ENCODE data around the gene SRGAP1. TPM values are rescaled to one million over a fixed set of nuclear protein-coding genes. Genes with fewer than 3 reads are reported as not detected.

The SRGAP1 gene
- total RNA-seq, 1 donor from 2014 or later = 49.3 TPM

GRCh38 chr12:64187794-64188193 is 343.3 kb downstream of the SRGAP1 start:
- H3K9me3 Mint-ChIP-seq (ENCODE audit: unreplicated experiment) = no peaks in the 10 kb centered on the region
- H3K27me3 Mint-ChIP-seq (ENCODE audit: unreplicated experiment) = peaks cover 2% of the 10 kb centered on the region
- no peak overlapping the region for H3K4me3 Mint-ChIP-seq (ENCODE audit: unreplicated experiment)
- peaks cover 3% of the 10 kb centered on the region for H3K4me1 Mint-ChIP-seq (ENCODE audit: unreplicated experiment)
- TF ChIP-seq, protein P1, sequence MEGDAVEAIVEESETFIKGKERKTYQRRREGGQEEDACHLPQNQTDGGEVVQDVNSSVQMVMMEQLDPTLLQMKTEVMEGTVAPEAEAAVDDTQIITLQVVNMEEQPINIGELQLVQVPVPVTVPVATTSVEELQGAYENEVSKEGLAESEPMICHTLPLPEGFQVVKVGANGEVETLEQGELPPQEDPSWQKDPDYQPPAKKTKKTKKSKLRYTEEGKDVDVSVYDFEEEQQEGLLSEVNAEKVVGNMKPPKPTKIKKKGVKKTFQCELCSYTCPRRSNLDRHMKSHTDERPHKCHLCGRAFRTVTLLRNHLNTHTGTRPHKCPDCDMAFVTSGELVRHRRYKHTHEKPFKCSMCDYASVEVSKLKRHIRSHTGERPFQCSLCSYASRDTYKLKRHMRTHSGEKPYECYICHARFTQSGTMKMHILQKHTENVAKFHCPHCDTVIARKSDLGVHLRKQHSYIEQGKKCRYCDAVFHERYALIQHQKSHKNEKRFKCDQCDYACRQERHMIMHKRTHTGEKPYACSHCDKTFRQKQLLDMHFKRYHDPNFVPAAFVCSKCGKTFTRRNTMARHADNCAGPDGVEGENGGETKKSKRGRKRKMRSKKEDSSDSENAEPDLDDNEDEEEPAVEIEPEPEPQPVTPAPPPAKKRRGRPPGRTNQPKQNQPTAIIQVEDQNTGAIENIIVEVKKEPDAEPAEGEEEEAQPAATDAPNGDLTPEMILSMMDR (IDR thresholded peaks at IDR 0.05; ENCODE audit: unreplicated experiment) = no peak
- H3K36me3 Mint-ChIP-seq (ENCODE audit: low read depth, unreplicated experiment) = no peaks in the 10 kb centered on the region
- DNase-seq (ENCODE audit: low spot score) = no peak
- H3K27ac Mint-ChIP-seq (ENCODE audit: unreplicated experiment) = no peak overlapping the region

- H3K36me3 Mint-ChIP-seq (ENCODE audit: low read depth, unreplicated experiment) = no peaks in the 10 kb centered on the region
Measured at GRCh38 chr12:64189530-64189929, 345.0 kb downstream of the SRGAP1 start.

DNA sequence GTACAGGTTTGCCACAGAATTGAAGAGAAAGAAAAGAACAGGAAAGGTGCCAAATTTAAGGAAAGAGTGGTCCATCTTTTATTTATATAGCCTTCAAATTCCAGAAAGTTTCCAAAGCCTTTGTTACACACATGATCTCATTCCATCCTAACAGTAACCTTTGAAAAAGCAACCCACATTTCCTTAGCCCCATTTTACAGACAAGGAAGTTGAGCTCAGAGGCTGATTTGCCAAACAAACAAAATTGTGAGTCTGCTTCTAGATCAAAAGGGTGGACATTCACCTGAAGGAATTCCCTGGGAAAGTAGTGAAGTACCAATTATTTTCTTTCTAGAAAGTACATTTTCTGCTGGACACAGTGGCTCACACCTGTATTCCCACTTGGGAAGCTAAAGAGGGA is 345.6 kb downstream of the SRGAP1 start:
- H3K27ac Mint-ChIP-seq (ENCODE audit: unreplicated experiment) = no peak overlapping the region
- no peak overlapping the region for H3K4me3 Mint-ChIP-seq (ENCODE audit: unreplicated experiment)
- DNase-seq (ENCODE audit: low spot score) = no peak
- H3K36me3 Mint-ChIP-seq (ENCODE audit: low read depth, unreplicated experiment) = no peaks in the 10 kb centered on the region
- peaks cover 2% of the 10 kb centered on the region for H3K27me3 Mint-ChIP-seq (ENCODE audit: unreplicated experiment)
- TF ChIP-seq, protein P1 (IDR thresholded peaks at IDR 0.05; ENCODE audit: unreplicated experiment) = no peak
- no peaks in the 10 kb centered on the region for H3K9me3 Mint-ChIP-seq (ENCODE audit: unreplicated experiment)
- H3K4me1 Mint-ChIP-seq (ENCODE audit: unreplicated experiment) = peaks cover 5% of the 10 kb centered on the region

More at GRCh38 chr12:64189530-64189929, 345.0 kb downstream of the SRGAP1 start:
- no peak for DNase-seq (ENCODE audit: low spot score)
- Mint-ChIP-seq H3K9me3 (ENCODE audit: unreplicated experiment) (no peaks in the 10 kb centered on the region), H3K27me3 (ENCODE audit: unreplicated experiment) (peaks cover 2% of the 10 kb centered on the region), H3K4me1 (ENCODE audit: unreplicated experiment) (peaks cover 5% of the 10 kb centered on the region), H3K4me3 (ENCODE audit: unreplicated experiment) (no peak overlapping the region), H3K27ac (ENCODE audit: unreplicated experiment) (no peak overlapping the region)
- TF ChIP-seq, protein P1 (IDR thresholded peaks at IDR 0.05; ENCODE audit: unreplicated experiment) = no peak

- Mint-ChIP-seq H3K27me3 (ENCODE audit: unreplicated experiment) (no peaks in the 10 kb centered on the region), H3K36me3 (ENCODE audit: low read depth, unreplicated experiment) (no peaks in the 10 kb centered on the region), H3K4me3 (ENCODE audit: unreplicated experiment) (no peak overlapping the region), H3K27ac (ENCODE audit: unreplicated experiment) (no peak overlapping the region), H3K4me1 (ENCODE audit: unreplicated experiment) (peaks cover 5% of the 10 kb centered on the region), H3K9me3 (ENCODE audit: unreplicated experiment) (no peaks in the 10 kb centered on the region)
- TF ChIP-seq, protein P1 (IDR thresholded peaks at IDR 0.05; ENCODE audit: unreplicated experiment) = no peak
- DNase-seq (ENCODE audit: low spot score) = no peak
Measured at GRCh38 chr12:64192644-64193444, 348.3 kb downstream of the SRGAP1 start.

GRCh38 chr12:64193931-64194330 is 349.4 kb downstream of the SRGAP1 start:
- DNase-seq (ENCODE audit: low spot score) = no peak
- TF ChIP-seq, protein P1 (IDR thresholded peaks at IDR 0.05; ENCODE audit: unreplicated experiment) = no peak
- Mint-ChIP-seq H3K36me3 (ENCODE audit: low read depth, unreplicated experiment) (no peaks in the 10 kb centered on the region), H3K27me3 (ENCODE audit: unreplicated experiment) (no peaks in the 10 kb centered on the region), H3K9me3 (ENCODE audit: unreplicated experiment) (no peaks in the 10 kb centered on the region), H3K4me3 (ENCODE audit: unreplicated experiment) (no peak overlapping the region), H3K4me1 (ENCODE audit: unreplicated experiment) (peaks cover 3% of the 10 kb centered on the region), H3K27ac (ENCODE audit: unreplicated experiment) (no peak overlapping the region)

Data from endothelial cell (in vitro differentiated cells).